K562 (cell line): ENCODE data around the gene MYLIP. TPM values are rescaled to one million over a fixed set of nuclear protein-coding genes. Genes with fewer than 3 reads are reported as not detected.
A peak's percentile ranks its signal among the peaks of the same experiment; 100 is the strongest.

Experiments used
- ATAC-seq: fragments of 200-7000 bp; cut with Tn5 transposase; 3 replicates; pipeline ENCODE4 v1.9.1; 2020; ENCODE audit warnings: moderate library complexity
- BruUV-seq: library from RNA; stranded (reverse); fragments of 400-500 nt; replicated peaks from 2 replicates; lab custom pipeline; 2021; lab: Mats Ljungman, UMichigan
- CTCF ChIA-PET: fragments of 300-600 bp; formaldehyde crosslinking; extraction: SDS; loops from one replicate; lab custom pipeline; 2021; ENCODE audit warnings: low intra/inter-chr PET ratio; lab: Yijun Ruan, JAX
- POLR2A ChIA-PET: fragments of 300-600, 350-650 bp; sonication (Branson Sonifier 250); formaldehyde crosslinking; extraction: SDS; loops from one replicate; lab custom pipeline; 2021; ENCODE audit warnings: antibody characterized with exemption, inconsistent platforms; lab: Yijun Ruan, JAX
- DNase-seq, 4 experiments: peaks; one replicate each; pipeline versions ENCODE4 v3.0.0 to v3.0.0-alpha.2; 2011 to 2018; ENCODE audit warnings: low spot score in 3 of 4, mixed read lengths in 3 of 4; ENCODE audit errors: extremely low read depth in 1 of 4
- FAIRE-seq: peaks from 2 replicates; lab custom pipeline; 2011; peaks lifted over from hg19 to GRCh38; lab: Jason Lieb, UNC
- H2AFZ ChIP-seq: 2 replicates; pipeline ENCODE4 v1.6.0; 2011; ENCODE audit warnings: low read depth, low read length, control low read depth, inconsistent platforms
- H3K27ac ChIP-seq: fragments of 200-600 bp; 3 replicates; pipeline ENCODE4 v1.8.0; 2011; ENCODE audit warnings: low read depth, mild to moderate bottlenecking, control low read depth, inconsistent platforms, low read length, moderate library complexity, mixed read lengths; ENCODE audit errors: extremely low read depth
- H3K27me3 ChIP-seq, 2 experiments: fragments of 300-600 bp in 1 of 2; 2 replicates in 1 of 2; 3 replicates in 1 of 2; pipeline versions ENCODE4 v1.6.0 to v1.8.0; 2011; ENCODE audit warnings: inconsistent platforms in 2 of 2, low read length in 2 of 2, mild to moderate bottlenecking in 1 of 2, mixed read lengths in 1 of 2, moderate library complexity in 1 of 2; ENCODE audit not compliant: control insufficient read depth in 2 of 2, insufficient read depth in 2 of 2
- H3K36me3 ChIP-seq: fragments of 300-600 bp; 3 replicates; pipeline ENCODE4 v1.8.0; 2011; ENCODE audit warnings: mild to moderate bottlenecking, low read length, inconsistent platforms; ENCODE audit not compliant: control insufficient read depth, insufficient read depth
- H3K4me1 ChIP-seq, 2 experiments: fragments of 200-600 bp in 1 of 2; replicated peaks in 1 of 2; 2 replicates in 1 of 2; 3 replicates in 1 of 2; pipeline versions ENCODE4 v1.5.1 to v1.8.0; 2011; ENCODE audit warnings: inconsistent platforms in 2 of 2, low read length in 2 of 2, mild to moderate bottlenecking in 1 of 2, mixed read lengths in 1 of 2, moderate library complexity in 1 of 2; ENCODE audit not compliant: control insufficient read depth in 2 of 2, insufficient read depth in 2 of 2
- H3K4me2 ChIP-seq: 2 replicates; pipeline ENCODE4 v1.6.1; 2011; ENCODE audit warnings: low read length, control low read depth, inconsistent platforms, mixed read lengths; ENCODE audit not compliant: insufficient read depth
- H3K4me3 ChIP-seq: fragments of 200-600 bp; sonication (generic), shearing (Covaris generic); 2 replicates; pipeline ENCODE4 v1.5.1; 2016; ENCODE audit warnings: control low read depth, inconsistent platforms
- H3K79me2 ChIP-seq: fragments of 200-600 bp; 3 replicates; pipeline ENCODE4 v1.8.0; 2011; ENCODE audit warnings: low read length, inconsistent platforms; ENCODE audit not compliant: control insufficient read depth, insufficient read depth
- H3K9ac ChIP-seq, 2 experiments: 2 replicates each; pipeline versions ENCODE4 v1.6.0 to v1.6.1; 2011; ENCODE audit warnings: low read depth in 2 of 2, low read length in 2 of 2, control low read depth in 1 of 2, inconsistent platforms in 1 of 2, mild to moderate bottlenecking in 1 of 2, mixed read lengths in 1 of 2; ENCODE audit not compliant: insufficient read depth in 1 of 2
- H3K9me1 ChIP-seq: one replicate; pipeline ENCODE4 v1.6.0; 2011; ENCODE audit warnings: inconsistent platforms, mild to moderate bottlenecking, low read length, moderate library complexity; ENCODE audit not compliant: control insufficient read depth, insufficient read depth
- H3K9me3 ChIP-seq: replicated peaks from 2 replicates; pipeline ENCODE4 v1.5.1; 2011; ENCODE audit warnings: low read depth, low read length, inconsistent platforms; ENCODE audit not compliant: control insufficient read depth, insufficient read depth
- H4K20me1 ChIP-seq: replicated peaks from 2 replicates; pipeline ENCODE4 v1.6.1; 2011; ENCODE audit warnings: low read length, inconsistent platforms, mixed read lengths; ENCODE audit not compliant: control insufficient read depth, insufficient read depth
- CCNT2 ChIP-seq: IDR thresholded peaks from 2 replicates; pipeline ENCODE4 v1.6.1; 2011; ENCODE audit warnings: borderline replicate concordance, low read depth, mild to moderate bottlenecking, moderate library complexity, mixed read lengths, low read length; ENCODE audit not compliant: insufficient read length; ENCODE audit errors: extremely low read depth
- CEBPB ChIP-seq: fragments of 450-650 bp; IDR thresholded peaks from 2 replicates; pipeline ENCODE4 v1.6.1; 2016; ENCODE audit warnings: missing genetic modification characterization, missing compliant biosample characterization
- CREBBP ChIP-seq: IDR thresholded peaks from one replicate; pipeline ENCODE4 v1.6.1; 2012; ENCODE audit warnings: low read depth, mild to moderate bottlenecking, control low read depth, inconsistent platforms, low read length
- E2F8 ChIP-seq: fragments of 450-650 bp; IDR thresholded peaks from 2 replicates; pipeline ENCODE4 v1.7.1; 2018; ENCODE audit warnings: mild to moderate bottlenecking, low read depth; ENCODE audit not compliant: partially characterized antibody
- HDAC6 ChIP-seq: IDR thresholded peaks from 2 replicates; pipeline ENCODE4 v1.6.1; 2012; ENCODE audit warnings: low read depth, mild to moderate bottlenecking, control low read depth, inconsistent platforms, low read length, moderate library complexity
- HNRNPLL ChIP-seq: fragments of 200-400 bp; formaldehyde crosslinking; IDR thresholded peaks from 2 replicates; pipeline ENCODE4 v1.6.1; 2017; ENCODE audit warnings: low read length, low read depth, mild to moderate bottlenecking; ENCODE audit not compliant: poor library complexity, severe bottlenecking
- MAZ ChIP-seq, 2 experiments: fragments of 450-650 bp in 1 of 2; sonication (generic) in 1 of 2; formaldehyde crosslinking; IDR thresholded peaks in 1 of 2; conservative IDR thresholded peaks in 1 of 2; 2 replicates each; pipeline versions ENCODE4 v1.4.0 to v1.5.0; 2020; ENCODE audit warnings: mild to moderate bottlenecking in 1 of 2, missing genetic modification reagents in 1 of 2
- MYNN ChIP-seq, 2 experiments: sonication (generic); formaldehyde crosslinking in 1 of 2; IDR thresholded peaks; 2 replicates each; pipeline versions ENCODE4 v1.5.0 to v1.6.1; 2016 to 2020; ENCODE audit warnings: antibody characterized with exemption in 1 of 2, missing genetic modification reagents in 1 of 2
- RBM34 ChIP-seq: fragments of 200-400 bp; formaldehyde crosslinking; IDR thresholded peaks from 2 replicates; pipeline ENCODE4 v1.6.1; 2018; ENCODE audit warnings: low read length, borderline replicate concordance; ENCODE audit not compliant: insufficient read depth
- SIX5 ChIP-seq, 2 experiments: IDR thresholded peaks; 2 replicates each; pipeline ENCODE4 v1.6.1; 2011; ENCODE audit warnings: low read length in 2 of 2, borderline replicate concordance in 1 of 2, low read depth in 1 of 2, mild to moderate bottlenecking in 1 of 2, moderate library complexity in 1 of 2; ENCODE audit not compliant: insufficient read depth in 1 of 2
- TAL1 ChIP-seq: fragments of 450-650 bp; IDR thresholded peaks from 2 replicates; pipeline ENCODE4 v1.6.1; 2016; ENCODE audit warnings: mild to moderate bottlenecking
- ZBTB17 ChIP-seq: fragments of 450-650 bp; formaldehyde crosslinking; IDR thresholded peaks from 2 replicates; pipeline ENCODE4 v1.4.0; 2020; ENCODE audit warnings: mild to moderate bottlenecking
- ZNF124 ChIP-seq: sonication (generic); formaldehyde crosslinking; IDR thresholded peaks from 2 replicates; pipeline ENCODE4 v1.8.1; 2022; ENCODE audit warnings: missing genetic modification reagents
- ZNF717 ChIP-seq: fragments of 250-450 bp; sonication (Bioruptor Pico); IDR thresholded peaks from 2 replicates; pipeline ENCODE4 v1.5.0; 2021
- WGBS: fragments of 100-300 bp; shearing (Covaris generic); methylation state at CpG from one replicate; pipeline ENCODE4 v1.1.6; 2016; ENCODE audit warnings: low coverage, mixed read lengths; ENCODE audit not compliant: insufficient coverage; ENCODE audit errors: missing lambda C conversion rate; 5-methylcytosine and 5-hydroxymethylcytosine counted together
- in situ Hi-C: fragments of 300-500 bp; cut with MboI; formaldehyde crosslinking; loops from 4 replicates; pipeline ENCODE4 v1.15.0; 2018; ENCODE audit warnings: inconsistent platforms, mixed read lengths
- intact Hi-C: fragments of 100-400 bp; cut with micrococcal nuclease; formaldehyde crosslinking; loops from 2 replicates; pipeline ENCODE4 v1.14.2; 2022
- polyA plus RNA-seq, 8 experiments: library from polyadenylated mRNA; depleted of rRNA in 4 of 8; stranded (reverse) in 5 of 8; unstranded in 3 of 8; fragments of >200 nt; fragmentation: Nextera tagmentation in 2 of 8; fragmentation: Illumina TruSeq in 1 of 8; extraction: Ambion mirVana in 2 of 8; extraction: Trizol in 1 of 8; gene quantifications; 2 replicates each; pipeline versions ENCODE4 v1.2.1 to v1.2.3, GENCODE V29; 2011 to 2014; ENCODE audit warnings: inconsistent platforms in 1 of 8, missing spikeins in 1 of 8
- total RNA-seq, 7 experiments: library from RNA; depleted of rRNA in 6 of 7; stranded (reverse); fragments of >200 nt in 6 of 7; fragmentation: Illumina TruSeq in 2 of 7; extraction: Trizol in 2 of 7; gene quantifications; 2 replicates each; pipeline versions ENCODE4 v1.2.1 to v1.2.3, GENCODE V29; 2011 to 2021; ENCODE audit warnings: low replicate concordance in 1 of 7
- TF ChIP-seq, protein P1 (sequence below), 3 experiments: IDR thresholded peaks in 2 of 3; conservative IDR thresholded peaks in 1 of 3; 2 replicates each; pipeline ENCODE4 v1.5.1; 2011 to 2012; ENCODE audit warnings: low read length in 3 of 3, mild to moderate bottlenecking in 3 of 3, control low read depth in 2 of 3, improper control_type of control experiment in 1 of 3, inconsistent platforms in 1 of 3, low read depth in 1 of 3, mixed read lengths in 1 of 3, moderate library complexity in 1 of 3; ENCODE audit not compliant: insufficient read depth in 2 of 3
- TF ChIP-seq, protein P2 (sequence below): fragments of 450-650 bp; IDR thresholded peaks from 2 replicates; pipeline ENCODE4 v1.6.1; 2016

Gene MYLIP
- total and polyA plus RNA-seq, 9 of the 15 experiments (the other 6 are each of a cell fraction or from before 2014, with no cell fraction given) = 10.8 to 43.5 (median 31.5) TPM

- Histone ChIP-seq H4K20me1 (no peaks in the 10 kb centered on the region), H3K4me3 (no peak overlapping the region), H2AFZ (peak overlapping the region; percentile 86), H3K79me2 (no peaks in the 10 kb centered on the region), H3K9ac (peak overlapping the region; percentile 49; a peak in 3 of 4 replicates), H3K36me3 (no peaks in the 10 kb centered on the region), H3K4me1 (peaks cover 16 to 43% of the 10 kb centered on the region in 2 experiments), H3K9me1 (no peaks in the 10 kb centered on the region), H3K9me3 (no peaks in the 10 kb centered on the region), H3K4me2 (peak overlapping the region; percentile 67; the same call in 1 of the 2 replicates), H3K27ac (peak overlapping the region; percentile 63), H3K27me3 (no peaks in the 10 kb centered on the region)
- POLR2A ChIA-PET = interaction anchor here (0.6 to 2.4 kb wide), 6 partner anchors 17 to 162 kb away, joined by 3 to 12 read pairs (median 5); partner anchors contain the start of gene MYLIP
- 13% methylated on average over 4 of the region's 4 CpGs for WGBS
- FAIRE-seq (no peak), DNase-seq (peak in 1 of 4 experiments; percentile 17), ATAC-seq (peak; percentile 55)
- BruUV-seq = no TSS peak
- in situ Hi-C loops = no loop called here
- CTCF ChIA-PET = no interaction called here
- intact Hi-C loops = no loop called here
- TF ChIP-seq HDAC6 (no peak), RBM34 (no peak), MAZ (CRISPR knock-in tag; conservative IDR thresholded peaks at IDR 0.05 in 1 of 2, IDR thresholded peaks at IDR 0.05 in 1 of 2) (no peak), HNRNPLL (peak; percentile 5), ZNF717 (no peak), TAL1 (no peak), SIX5 (IDR thresholded peaks at IDR 0.05; ENCODE audit: borderline replicate concordance in 1 of 2, insufficient read depth in 1 of 2, low read depth in 1 of 2, low read length in 2 of 2) (no peak), ZNF124 (CRISPR knock-in tag) (no peak), CCNT2 (no peak), ZBTB17 (CRISPR knock-in tag) (no peak), MYNN (IDR thresholded peaks at IDR 0.05) (no peak), MYNN (CRISPR knock-in tag; IDR thresholded peaks at IDR 0.05) (no peak), E2F8 (no peak), CEBPB (peak; percentile 72), CREBBP (no peak)
- TF ChIP-seq, protein P1, sequence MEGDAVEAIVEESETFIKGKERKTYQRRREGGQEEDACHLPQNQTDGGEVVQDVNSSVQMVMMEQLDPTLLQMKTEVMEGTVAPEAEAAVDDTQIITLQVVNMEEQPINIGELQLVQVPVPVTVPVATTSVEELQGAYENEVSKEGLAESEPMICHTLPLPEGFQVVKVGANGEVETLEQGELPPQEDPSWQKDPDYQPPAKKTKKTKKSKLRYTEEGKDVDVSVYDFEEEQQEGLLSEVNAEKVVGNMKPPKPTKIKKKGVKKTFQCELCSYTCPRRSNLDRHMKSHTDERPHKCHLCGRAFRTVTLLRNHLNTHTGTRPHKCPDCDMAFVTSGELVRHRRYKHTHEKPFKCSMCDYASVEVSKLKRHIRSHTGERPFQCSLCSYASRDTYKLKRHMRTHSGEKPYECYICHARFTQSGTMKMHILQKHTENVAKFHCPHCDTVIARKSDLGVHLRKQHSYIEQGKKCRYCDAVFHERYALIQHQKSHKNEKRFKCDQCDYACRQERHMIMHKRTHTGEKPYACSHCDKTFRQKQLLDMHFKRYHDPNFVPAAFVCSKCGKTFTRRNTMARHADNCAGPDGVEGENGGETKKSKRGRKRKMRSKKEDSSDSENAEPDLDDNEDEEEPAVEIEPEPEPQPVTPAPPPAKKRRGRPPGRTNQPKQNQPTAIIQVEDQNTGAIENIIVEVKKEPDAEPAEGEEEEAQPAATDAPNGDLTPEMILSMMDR (IDR thresholded peaks at IDR 0.05 in 2 of 3, conservative IDR thresholded peaks at IDR 0.05 in 1 of 3; ENCODE audit: insufficient read depth in 2 of 3, low read depth in 1 of 3, low read length in 3 of 3) = no peak
- TF ChIP-seq, protein P2, sequence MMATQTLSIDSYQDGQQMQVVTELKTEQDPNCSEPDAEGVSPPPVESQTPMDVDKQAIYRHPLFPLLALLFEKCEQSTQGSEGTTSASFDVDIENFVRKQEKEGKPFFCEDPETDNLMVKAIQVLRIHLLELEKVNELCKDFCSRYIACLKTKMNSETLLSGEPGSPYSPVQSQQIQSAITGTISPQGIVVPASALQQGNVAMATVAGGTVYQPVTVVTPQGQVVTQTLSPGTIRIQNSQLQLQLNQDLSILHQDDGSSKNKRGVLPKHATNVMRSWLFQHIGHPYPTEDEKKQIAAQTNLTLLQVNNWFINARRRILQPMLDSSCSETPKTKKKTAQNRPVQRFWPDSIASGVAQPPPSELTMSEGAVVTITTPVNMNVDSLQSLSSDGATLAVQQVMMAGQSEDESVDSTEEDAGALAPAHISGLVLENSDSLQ = 0 out of 2 replicates have a peak, but pooled peaks have one; percentile 4
Observed at GRCh38 chr6:16109659-16110305, 19.1 kb upstream of the MYLIP start.
